ENCODE data around the gene OSGIN1. TPM values are rescaled to one million over a fixed set of nuclear protein-coding genes. Genes with fewer than 3 reads are reported as not detected.
"Not testable (repeated sequence)": the region's sequence is repeated elsewhere in the genome, so short reads cannot be mapped to it uniquely, and the experiment has no call there.

The OSGIN1 gene
- total RNA-seq, 1 donor from 2014 or later, result 19.0 TPM

GRCh38 chr16:83937267-83937666 lies 15.8 kb upstream of the OSGIN1 start:
- no peak for TF ChIP-seq CTCF (IDR thresholded peaks at IDR 0.05)
- ATAC-seq, result no peak
- no peaks in the 10 kb centered on the region for H3K4me1 ChIP-seq

GRCh38 chr16:83937922-83938885 lies 14.8 kb upstream of the OSGIN1 start:
- Histone ChIP-seq H3K27me3 (no peaks in the 10 kb centered on the region), H3K27ac (no peak overlapping the region), H3K4me3 (no peak overlapping the region), H3K9me3 (no peaks in the 10 kb centered on the region), H3K4me1 (no peaks in the 10 kb centered on the region), H3K36me3 (no peaks in the 10 kb centered on the region)
- ATAC-seq, result no peak
- intact Hi-C loops (cut with DNase I), result no loop called here
- DNase-seq, result no peak
- TF ChIP-seq CTCF (IDR thresholded peaks at IDR 0.05), result no peak

More at GRCh38 chr16:83937267-83937666, 15.8 kb upstream of the OSGIN1 start:
- Histone ChIP-seq H3K4me3 (no peak overlapping the region), H3K9me3 (no peaks in the 10 kb centered on the region), H3K27me3 (no peaks in the 10 kb centered on the region), H3K27ac (no peak overlapping the region), H3K36me3 (no peaks in the 10 kb centered on the region)
- no peak for DNase-seq
- intact Hi-C loops (cut with DNase I), result no loop called here

- DNase-seq (no peak), ATAC-seq (peak; percentile 53)
- intact Hi-C loops (cut with DNase I), result no loop called here
- Histone ChIP-seq H3K4me1 (no peaks in the 10 kb centered on the region), H3K27ac (no peak overlapping the region), H3K9me3 (no peaks in the 10 kb centered on the region), H3K27me3 (no peaks in the 10 kb centered on the region), H3K4me3 (no peak overlapping the region), H3K36me3 (no peaks in the 10 kb centered on the region)
- TF ChIP-seq CTCF (IDR thresholded peaks at IDR 0.05), result no peak
Observed at GRCh38 chr16:83939266-83939855, 13.7 kb upstream of the OSGIN1 start.

- Histone ChIP-seq H3K27ac (no peak overlapping the region), H3K4me1 (no peaks in the 10 kb centered on the region), H3K36me3 (no peaks in the 10 kb centered on the region), H3K4me3 (no peak overlapping the region), H3K27me3 (no peaks in the 10 kb centered on the region), H3K9me3 (no peaks in the 10 kb centered on the region)
- DNase-seq (no peak), ATAC-seq (no peak)
- intact Hi-C loops (cut with DNase I), result no loop called here
- TF ChIP-seq CTCF (IDR thresholded peaks at IDR 0.05), result no peak
Observed at GRCh38 chr16:83940119-83940518, 12.9 kb upstream of the OSGIN1 start.

GRCh38 chr16:83940630-83941378 lies 12.2 kb upstream of the OSGIN1 start:
- no peak for TF ChIP-seq CTCF (IDR thresholded peaks at IDR 0.05)
- DNase-seq (no peak), ATAC-seq (no peak)
- H3K4me3 ChIP-seq, result no peak overlapping the region
- H3K36me3 ChIP-seq, result no peaks in the 10 kb centered on the region
- H3K9me3 ChIP-seq, result no peaks in the 10 kb centered on the region
- H3K27me3 ChIP-seq, result no peaks in the 10 kb centered on the region
- no peaks in the 10 kb centered on the region for H3K4me1 ChIP-seq
- intact Hi-C loops (cut with DNase I), result no loop called here
- H3K27ac ChIP-seq, result no peak overlapping the region

- DNase-seq; H3K27me3 ChIP-seq; intact Hi-C loops (cut with DNase I); H3K4me3 ChIP-seq; H3K27ac ChIP-seq; ATAC-seq; H3K9me3 ChIP-seq; H3K4me1 ChIP-seq; H3K36me3 ChIP-seq: not testable (repeated sequence)
Observed at GRCh38 chr16:83941546-83941945, 11.5 kb upstream of the OSGIN1 start.

Measured in upper lobe of right lung (tissue), 1 donor.